ENCODE measurements around the gene COL6A2.
A peak's percentile ranks its signal among the peaks of the same experiment; 100 is the strongest.

Gene COL6A2

GRCh38 chr21:46141767-46142581 lies 44.1 kb downstream of the COL6A2 start:
- DNase-seq (ENCODE audit: low read depth in 4 of 4, low spot score in 1 of 4) = no peak

- no peak for DNase-seq (ENCODE audit: low read depth in 4 of 4, low spot score in 1 of 4)
Observed at GRCh38 chr21:46142582-46143473, 44.9 kb downstream of the COL6A2 start.

- no peak for DNase-seq (ENCODE audit: low read depth in 4 of 4, low spot score in 1 of 4)
Observed at GRCh38 chr21:46144464-46145070, 46.7 kb downstream of the COL6A2 start.

GRCh38 chr21:46145159-46145839 lies 47.4 kb downstream of the COL6A2 start:
- DNase-seq (ENCODE audit: low read depth in 4 of 4, low spot score in 1 of 4) = no peak

GRCh38 chr21:46145840-46146691 lies 48.2 kb downstream of the COL6A2 start:
- no peak for DNase-seq (ENCODE audit: low read depth in 4 of 4, low spot score in 1 of 4)

GRCh38 chr21:46146856-46147255 lies 48.9 kb downstream of the COL6A2 start:
- no peak for DNase-seq (ENCODE audit: low read depth in 4 of 4, low spot score in 1 of 4)

GRCh38 chr21:46147429-46147828 lies 49.5 kb downstream of the COL6A2 start:
- peak in 3 of 4 experiments; percentile 10 to 16 (median 11) for DNase-seq (ENCODE audit: low read depth in 4 of 4, low spot score in 1 of 4)

- no peak for DNase-seq (ENCODE audit: low read depth in 4 of 4, low spot score in 1 of 4)
Observed at GRCh38 chr21:46148106-46148505, 50.2 kb downstream of the COL6A2 start.

- no peak for DNase-seq (ENCODE audit: low read depth in 4 of 4, low spot score in 1 of 4)
Observed at GRCh38 chr21:46149205-46149901, 51.4 kb downstream of the COL6A2 start.

GRCh38 chr21:46150073-46150472 lies 52.2 kb downstream of the COL6A2 start:
- no peak for DNase-seq (ENCODE audit: low read depth in 4 of 4, low spot score in 1 of 4)

- no peak for DNase-seq (ENCODE audit: low read depth in 4 of 4, low spot score in 1 of 4)
Observed at GRCh38 chr21:46150491-46151121, 52.7 kb downstream of the COL6A2 start.

- no peak for DNase-seq (ENCODE audit: low read depth in 4 of 4, low spot score in 1 of 4)
Observed at GRCh38 chr21:46151261-46151988, 53.5 kb downstream of the COL6A2 start.

GRCh38 chr21:46151989-46152926 lies 54.3 kb downstream of the COL6A2 start:
- no peak for DNase-seq (ENCODE audit: low read depth in 4 of 4, low spot score in 1 of 4)

GRCh38 chr21:46152927-46153246 lies 55.0 kb downstream of the COL6A2 start:
- no peak for DNase-seq (ENCODE audit: low read depth in 4 of 4, low spot score in 1 of 4)

- peak in 3 of 4 experiments; percentile 13 to 38 (median 30) for DNase-seq (ENCODE audit: low read depth in 4 of 4, low spot score in 1 of 4)
Observed at GRCh38 chr21:46153247-46154154, 55.6 kb downstream of the COL6A2 start.

GRCh38 chr21:46154155-46154954 lies 56.4 kb downstream of the COL6A2 start:
- DNase-seq (ENCODE audit: low read depth in 4 of 4, low spot score in 1 of 4) = no peak

Measured in stimulated activated CD4-positive, alpha-beta T cell treated with anti-CD3 and anti-CD28 coated beads, Interleukin-1b, Interleukin-23, amount 100 ng/mL, for 24 hours (primary cell).